HepG2 (cell line): ENCODE results near the gene ACTG2. TPM values are rescaled to one million over a fixed set of nuclear protein-coding genes. Genes with fewer than 3 reads are reported as not detected.
A peak's percentile ranks its signal among the peaks of the same experiment; 100 is the strongest.

Source experiments
- BORCS8-MEF2B ChIP-seq: sonication (generic); formaldehyde crosslinking; IDR thresholded peaks from 2 replicates; pipeline ENCODE4 v1.8.0; 2022; ENCODE audit warnings: mild to moderate bottlenecking, missing genetic modification reagents
- GABPB1 ChIP-seq: IDR thresholded peaks from 2 replicates; pipeline ENCODE4 v1.6.1; 2016; ENCODE audit warnings: mild to moderate bottlenecking, missing genetic modification reagents, moderate library complexity, missing compliant biosample characterization
- JARID2 ChIP-seq: sonication (generic); formaldehyde crosslinking; IDR thresholded peaks from 2 replicates; pipeline ENCODE4 v1.8.1; 2023; ENCODE audit warnings: missing genetic modification reagents, inconsistent platforms; ENCODE audit not compliant: insufficient replicate concordance
- MYNN ChIP-seq: sonication (generic); formaldehyde crosslinking; IDR thresholded peaks from 2 replicates; pipeline ENCODE4 v1.4.0; 2020; ENCODE audit warnings: mild to moderate bottlenecking, low read depth, missing genetic modification reagents
- NFE2L1 ChIP-seq: sonication (generic); formaldehyde crosslinking; IDR thresholded peaks from 2 replicates; pipeline ENCODE4 v1.4.0; 2020; ENCODE audit warnings: missing genetic modification reagents, mild to moderate bottlenecking, borderline replicate concordance
- ZNF10 ChIP-seq: sonication (generic); formaldehyde crosslinking; IDR thresholded peaks from 2 replicates; pipeline ENCODE4 v1.4.0; 2020; ENCODE audit warnings: mild to moderate bottlenecking, low read depth, missing genetic modification reagents, borderline replicate concordance
- ZNF24 ChIP-seq: fragments of 450-650 bp; IDR thresholded peaks from 2 replicates; pipeline ENCODE4 v1.6.1; 2017; ENCODE audit warnings: antibody characterized with exemption, mild to moderate bottlenecking
- ZNF3 ChIP-seq: IDR thresholded peaks from 2 replicates; pipeline ENCODE4 v1.7.0; 2017; ENCODE audit warnings: inconsistent platforms
- ZNF343 ChIP-seq: sonication (generic); formaldehyde crosslinking; IDR thresholded peaks from 2 replicates; pipeline ENCODE4 v1.4.0; 2020; ENCODE audit warnings: mild to moderate bottlenecking, missing genetic modification reagents
- ZNF468 ChIP-seq: sonication (generic); formaldehyde crosslinking; IDR thresholded peaks from 2 replicates; pipeline ENCODE4 v1.8.0; 2022; ENCODE audit warnings: mild to moderate bottlenecking, moderate library complexity, missing genetic modification reagents
- ZNF546 ChIP-seq: sonication (generic); formaldehyde crosslinking; conservative IDR thresholded peaks from 2 replicates; pipeline ENCODE4 v1.8.1; 2023; ENCODE audit warnings: mild to moderate bottlenecking, missing genetic modification reagents
- ZNF678 ChIP-seq: sonication (generic); formaldehyde crosslinking; IDR thresholded peaks from 2 replicates; pipeline ENCODE4 v1.4.0; 2020; ENCODE audit warnings: mild to moderate bottlenecking, missing genetic modification reagents
- polyA plus RNA-seq, 8 experiments: library from polyadenylated mRNA; depleted of rRNA in 3 of 8; stranded (reverse) in 7 of 8; unstranded in 1 of 8; fragments of >200 nt; fragmentation: Illumina TruSeq in 4 of 8; extraction: Trizol in 4 of 8; gene quantifications; 2 replicates each; pipeline versions ENCODE4 v1.2.1 to v1.2.3, GENCODE V29; 2011 to 2016; ENCODE audit warnings: low read depth in 4 of 8, missing spikeins in 1 of 8, mixed read lengths in 1 of 8; ENCODE audit not compliant: insufficient read depth in 1 of 8
- total RNA-seq, 5 experiments: library from RNA; depleted of rRNA; stranded (reverse); fragments of >200 nt; fragmentation: Illumina TruSeq; extraction: Trizol; gene quantifications; 2 replicates each; pipeline ENCODE4 v1.2.3, GENCODE V29; 2016; ENCODE audit warnings: low read depth in 1 of 5
- TF ChIP-seq, protein P1 (sequence below): sonication (generic); formaldehyde crosslinking; IDR thresholded peaks from 2 replicates; pipeline ENCODE4 v1.4.0; 2020; ENCODE audit warnings: missing genetic modification reagents, mild to moderate bottlenecking, borderline replicate concordance
- TF ChIP-seq, protein P2 (sequence below): sonication (generic); formaldehyde crosslinking; IDR thresholded peaks from 2 replicates; pipeline ENCODE4 v1.8.0; 2022; ENCODE audit warnings: low read depth, missing genetic modification reagents
- TF ChIP-seq, protein P3 (sequence below): sonication (generic); formaldehyde crosslinking; IDR thresholded peaks from 2 replicates; pipeline ENCODE4 v1.4.0; 2020; ENCODE audit warnings: missing genetic modification reagents
- TF ChIP-seq, protein P4 (sequence below): sonication (generic); formaldehyde crosslinking; IDR thresholded peaks from 2 replicates; pipeline ENCODE4 v1.4.0; 2020; ENCODE audit warnings: missing genetic modification reagents

Gene ACTG2
- total and polyA plus RNA-seq, 2 of the 13 experiments (the other 11 are each of a cell fraction or from before 2014, with no cell fraction given): 0.13 TPM; not detected in 1

DNA sequence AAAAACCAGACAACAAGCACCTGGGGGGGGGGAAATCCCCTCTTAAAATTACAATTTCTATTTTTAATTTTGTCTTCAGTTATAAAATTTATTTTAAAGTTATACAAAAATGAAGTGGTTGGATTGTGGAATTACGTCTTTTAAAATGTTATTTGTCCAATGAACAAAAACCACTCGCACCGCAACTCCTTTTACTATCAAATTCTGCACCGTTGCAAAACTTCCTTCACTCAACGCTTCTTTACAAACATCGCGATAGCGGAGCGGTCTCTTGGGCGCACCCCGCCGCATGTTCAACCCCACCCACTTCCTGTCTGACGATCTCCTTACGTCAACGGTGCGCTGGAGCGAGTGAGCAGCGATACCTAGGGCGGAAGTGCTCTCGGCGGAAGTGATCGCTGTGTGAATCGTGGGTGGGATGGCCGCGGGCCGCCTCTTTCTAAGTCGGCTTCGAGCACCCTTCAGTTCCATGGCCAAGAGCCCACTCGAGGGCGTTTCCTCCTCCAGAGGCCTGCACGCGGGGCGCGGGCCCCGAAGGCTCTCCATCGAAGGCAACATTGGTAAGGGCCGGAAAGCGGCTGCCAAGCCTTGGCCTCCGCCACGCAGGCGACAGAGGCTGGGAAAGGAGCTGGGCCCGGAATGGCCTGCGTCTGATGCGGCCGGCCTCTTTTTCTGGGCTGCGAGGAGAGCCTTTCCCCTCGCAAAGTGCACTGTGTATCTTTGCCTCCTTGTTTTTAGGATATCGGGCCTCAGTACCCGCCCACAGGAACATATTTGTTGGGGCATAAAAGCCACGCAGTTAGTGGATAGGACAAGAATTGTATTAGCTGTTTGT is 33.9 kb downstream of the ACTG2 start, which contains the start of gene DGUOK (continued):
- TF ChIP-seq ZNF3 (CRISPR knock-in tag) (0 out of 2 replicates have a peak, but pooled peaks have one; percentile 62), JARID2 (CRISPR knock-in tag) (peak; percentile 63), ZNF678 (peak; percentile 92; the same call in 1 of the 2 replicates), ZNF546 (no peak), MYNN (CRISPR knock-in tag) (peak; percentile 95), NFE2L1 (CRISPR knock-in tag) (peak; percentile 90; the same call in 1 of the 2 replicates), ZNF343 (CRISPR knock-in tag) (peak; percentile 97; the same call in 1 of the 2 replicates), GABPB1 (peak; percentile 99), BORCS8-MEF2B (CRISPR knock-in tag) (peak; percentile 98), ZNF468 (CRISPR knock-in tag) (no peak), ZNF24 (peak; percentile 67), ZNF10 (CRISPR knock-in tag) (no peak)
- TF ChIP-seq, protein P1, sequence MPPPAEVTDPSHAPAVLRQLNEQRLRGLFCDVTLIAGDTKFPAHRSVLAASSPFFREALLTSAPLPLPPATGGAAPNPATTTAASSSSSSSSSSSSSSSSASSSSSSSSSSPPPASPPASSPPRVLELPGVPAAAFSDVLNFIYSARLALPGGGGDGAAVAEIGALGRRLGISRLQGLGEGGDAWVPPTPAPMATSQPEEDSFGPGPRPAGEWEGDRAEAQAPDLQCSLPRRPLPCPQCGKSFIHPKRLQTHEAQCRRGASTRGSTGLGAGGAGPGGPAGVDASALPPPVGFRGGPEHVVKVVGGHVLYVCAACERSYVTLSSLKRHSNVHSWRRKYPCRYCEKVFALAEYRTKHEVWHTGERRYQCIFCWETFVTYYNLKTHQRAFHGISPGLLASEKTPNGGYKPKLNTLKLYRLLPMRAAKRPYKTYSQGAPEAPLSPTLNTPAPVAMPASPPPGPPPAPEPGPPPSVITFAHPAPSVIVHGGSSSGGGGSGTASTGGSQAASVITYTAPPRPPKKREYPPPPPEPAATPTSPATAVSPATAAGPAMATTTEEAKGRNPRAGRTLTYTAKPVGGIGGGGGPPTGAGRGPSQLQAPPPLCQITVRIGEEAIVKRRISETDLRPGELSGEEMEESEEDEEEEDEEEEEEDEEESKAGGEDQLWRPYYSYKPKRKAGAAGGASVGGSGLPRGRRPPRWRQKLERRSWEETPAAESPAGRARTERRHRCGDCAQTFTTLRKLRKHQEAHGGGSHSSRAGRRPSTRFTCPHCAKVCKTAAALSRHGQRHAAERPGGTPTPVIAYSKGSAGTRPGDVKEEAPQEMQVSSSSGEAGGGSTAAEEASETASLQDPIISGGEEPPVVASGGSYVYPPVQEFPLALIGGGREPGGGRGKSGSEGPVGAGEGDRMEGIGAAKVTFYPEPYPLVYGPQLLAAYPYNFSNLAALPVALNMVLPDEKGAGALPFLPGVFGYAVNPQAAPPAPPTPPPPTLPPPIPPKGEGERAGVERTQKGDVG (CRISPR knock-in tag): no peak; the same call in 1 of the 2 replicates
- TF ChIP-seq, protein P2, sequence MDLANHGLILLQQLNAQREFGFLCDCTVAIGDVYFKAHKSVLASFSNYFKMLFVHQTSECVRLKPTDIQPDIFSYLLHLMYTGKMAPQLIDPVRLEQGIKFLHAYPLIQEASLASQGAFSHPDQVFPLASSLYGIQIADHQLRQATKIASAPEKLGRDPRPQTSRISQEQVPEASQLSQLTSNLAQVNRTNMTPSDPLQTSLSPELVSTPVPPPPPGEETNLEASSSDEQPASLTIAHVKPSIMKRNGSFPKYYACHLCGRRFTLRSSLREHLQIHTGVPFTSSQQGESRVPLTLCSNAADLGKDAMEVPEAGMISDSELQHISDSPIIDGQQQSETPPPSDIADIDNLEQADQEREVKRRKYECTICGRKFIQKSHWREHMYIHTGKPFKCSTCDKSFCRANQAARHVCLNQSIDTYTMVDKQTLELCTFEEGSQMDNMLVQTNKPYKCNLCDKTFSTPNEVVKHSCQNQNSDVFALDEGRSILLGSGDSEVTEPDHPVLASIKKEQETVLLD (CRISPR knock-in tag): peak; percentile 49; the same call in 1 of the 2 replicates
- TF ChIP-seq, protein P3, sequence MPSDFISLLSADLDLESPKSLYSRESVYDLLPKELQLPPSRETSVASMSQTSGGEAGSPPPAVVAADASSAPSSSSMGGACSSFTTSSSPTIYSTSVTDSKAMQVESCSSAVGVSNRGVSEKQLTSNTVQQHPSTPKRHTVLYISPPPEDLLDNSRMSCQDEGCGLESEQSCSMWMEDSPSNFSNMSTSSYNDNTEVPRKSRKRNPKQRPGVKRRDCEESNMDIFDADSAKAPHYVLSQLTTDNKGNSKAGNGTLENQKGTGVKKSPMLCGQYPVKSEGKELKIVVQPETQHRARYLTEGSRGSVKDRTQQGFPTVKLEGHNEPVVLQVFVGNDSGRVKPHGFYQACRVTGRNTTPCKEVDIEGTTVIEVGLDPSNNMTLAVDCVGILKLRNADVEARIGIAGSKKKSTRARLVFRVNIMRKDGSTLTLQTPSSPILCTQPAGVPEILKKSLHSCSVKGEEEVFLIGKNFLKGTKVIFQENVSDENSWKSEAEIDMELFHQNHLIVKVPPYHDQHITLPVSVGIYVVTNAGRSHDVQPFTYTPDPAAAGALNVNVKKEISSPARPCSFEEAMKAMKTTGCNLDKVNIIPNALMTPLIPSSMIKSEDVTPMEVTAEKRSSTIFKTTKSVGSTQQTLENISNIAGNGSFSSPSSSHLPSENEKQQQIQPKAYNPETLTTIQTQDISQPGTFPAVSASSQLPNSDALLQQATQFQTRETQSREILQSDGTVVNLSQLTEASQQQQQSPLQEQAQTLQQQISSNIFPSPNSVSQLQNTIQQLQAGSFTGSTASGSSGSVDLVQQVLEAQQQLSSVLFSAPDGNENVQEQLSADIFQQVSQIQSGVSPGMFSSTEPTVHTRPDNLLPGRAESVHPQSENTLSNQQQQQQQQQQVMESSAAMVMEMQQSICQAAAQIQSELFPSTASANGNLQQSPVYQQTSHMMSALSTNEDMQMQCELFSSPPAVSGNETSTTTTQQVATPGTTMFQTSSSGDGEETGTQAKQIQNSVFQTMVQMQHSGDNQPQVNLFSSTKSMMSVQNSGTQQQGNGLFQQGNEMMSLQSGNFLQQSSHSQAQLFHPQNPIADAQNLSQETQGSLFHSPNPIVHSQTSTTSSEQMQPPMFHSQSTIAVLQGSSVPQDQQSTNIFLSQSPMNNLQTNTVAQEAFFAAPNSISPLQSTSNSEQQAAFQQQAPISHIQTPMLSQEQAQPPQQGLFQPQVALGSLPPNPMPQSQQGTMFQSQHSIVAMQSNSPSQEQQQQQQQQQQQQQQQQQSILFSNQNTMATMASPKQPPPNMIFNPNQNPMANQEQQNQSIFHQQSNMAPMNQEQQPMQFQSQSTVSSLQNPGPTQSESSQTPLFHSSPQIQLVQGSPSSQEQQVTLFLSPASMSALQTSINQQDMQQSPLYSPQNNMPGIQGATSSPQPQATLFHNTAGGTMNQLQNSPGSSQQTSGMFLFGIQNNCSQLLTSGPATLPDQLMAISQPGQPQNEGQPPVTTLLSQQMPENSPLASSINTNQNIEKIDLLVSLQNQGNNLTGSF (CRISPR knock-in tag): peak; percentile 94
- TF ChIP-seq, protein P4, sequence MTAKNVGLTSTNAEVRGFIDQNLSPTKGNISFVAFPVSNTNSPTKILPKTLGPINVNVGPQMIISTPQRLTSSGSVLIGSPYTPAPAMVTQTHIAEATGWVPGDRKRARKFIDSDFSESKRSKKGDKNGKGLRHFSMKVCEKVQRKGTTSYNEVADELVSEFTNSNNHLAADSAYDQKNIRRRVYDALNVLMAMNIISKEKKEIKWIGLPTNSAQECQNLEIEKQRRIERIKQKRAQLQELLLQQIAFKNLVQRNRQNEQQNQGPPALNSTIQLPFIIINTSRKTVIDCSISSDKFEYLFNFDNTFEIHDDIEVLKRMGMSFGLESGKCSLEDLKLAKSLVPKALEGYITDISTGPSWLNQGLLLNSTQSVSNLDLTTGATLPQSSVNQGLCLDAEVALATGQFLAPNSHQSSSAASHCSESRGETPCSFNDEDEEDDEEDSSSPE (CRISPR knock-in tag): peak; percentile 85
